CD4-positive, alpha-beta memory T cell (primary cell): Measurements from ENCODE around the gene CTBP2. TPM values are rescaled to one million over a fixed set of nuclear protein-coding genes. Genes with fewer than 3 reads are reported as not detected.

Experiments
- CTCF ChIA-PET: fragments of 350-600 bp; sonication (Branson Sonifier 250); formaldehyde crosslinking; loops from one replicate; lab custom pipeline; 2021; ENCODE audit warnings: inconsistent platforms; ENCODE audit not compliant: partially characterized antibody; lab: Charles Lee
- POLR2A ChIA-PET: fragments of 350-600 bp; sonication (Branson Sonifier 250); formaldehyde crosslinking; loops from one replicate; lab custom pipeline; 2021; ENCODE audit not compliant: partially characterized antibody; lab: Charles Lee
- DNase-seq, 5 donors: peaks; one replicate each; pipeline versions ENCODE4 v3.0.0 to v3.0.0-alpha.2; 2020 to 2022; ENCODE audit warnings: mixed read lengths in 1 of 5
- H3K27ac ChIP-seq: one replicate; pipeline ENCODE4 v1.7.0; 2013; ENCODE audit warnings: low read depth, low read length
- H3K27me3 ChIP-seq: 2 replicates; pipeline ENCODE4 v1.7.0; 2013; ENCODE audit warnings: mild to moderate bottlenecking, low read length, moderate library complexity; ENCODE audit not compliant: insufficient read depth
- H3K36me3 ChIP-seq: 2 replicates; pipeline ENCODE4 v1.7.0; 2013; ENCODE audit warnings: mild to moderate bottlenecking, low read length, moderate library complexity; ENCODE audit not compliant: insufficient read depth
- H3K4me1 ChIP-seq: 2 replicates; pipeline ENCODE4 v1.7.0; 2013; ENCODE audit warnings: mild to moderate bottlenecking, low read length, moderate library complexity; ENCODE audit not compliant: insufficient read depth
- H3K4me3 ChIP-seq, 2 donors: one replicate each; pipeline ENCODE4 v1.7.0; 2013; ENCODE audit warnings: low read length in 2 of 2, mild to moderate bottlenecking in 1 of 2
- H3K9me3 ChIP-seq, 2 donors: one replicate each; pipeline ENCODE4 v1.7.0; 2013; ENCODE audit warnings: low read length in 2 of 2, control low read depth in 1 of 2; ENCODE audit not compliant: control insufficient read depth in 1 of 2
- H3K27ac Mint-ChIP-seq, 7 donors: one replicate each; pipeline ENCODE4 v1.8.0; 2020 to 2021; ENCODE audit warnings: mixed read lengths in 7 of 7, mild to moderate bottlenecking in 6 of 7, inconsistent platforms in 3 of 7, moderate library complexity in 3 of 7
- H3K27me3 Mint-ChIP-seq, 2 donors: one replicate each; pipeline ENCODE4 v1.8.0; 2020 to 2021; ENCODE audit warnings: mixed read lengths in 2 of 2
- H3K36me3 Mint-ChIP-seq, 2 donors: one replicate each; pipeline ENCODE4 v1.8.0; 2020 to 2021; ENCODE audit warnings: mixed read lengths in 2 of 2, inconsistent platforms in 1 of 2, mild to moderate bottlenecking in 1 of 2
- H3K4me1 Mint-ChIP-seq, 4 donors: one replicate each; pipeline ENCODE4 v1.8.0; 2020 to 2021; ENCODE audit warnings: mixed read lengths in 4 of 4, mild to moderate bottlenecking in 1 of 4
- H3K4me3 Mint-ChIP-seq, 8 donors: one replicate each; pipeline ENCODE4 v1.8.0; 2020 to 2021; ENCODE audit warnings: mixed read lengths in 8 of 8, mild to moderate bottlenecking in 7 of 8, moderate library complexity in 6 of 8, inconsistent platforms in 3 of 8
- H3K9me3 Mint-ChIP-seq, 8 donors: one replicate each; pipeline ENCODE4 v1.8.0; 2020 to 2021; ENCODE audit warnings: mixed read lengths in 8 of 8, mild to moderate bottlenecking in 5 of 8, inconsistent platforms in 3 of 8, moderate library complexity in 1 of 8
- intact Hi-C: fragments of 100-400 bp; cut with micrococcal nuclease; formaldehyde crosslinking; loops from one replicate; pipeline ENCODE4 v1.15.1; 2023
- polyA plus RNA-seq, 2 donors: library from polyadenylated mRNA; unstranded; fragments of 300-500 nt; fragmentation: Illumina TruSeq; gene quantifications; one replicate each; pipeline ENCODE4 v1.2.3, GENCODE V29; 2021
- total RNA-seq, 2 experiments: library from RNA; stranded (reverse); gene quantifications; one replicate each; pipeline ENCODE4 v1.2.3, GENCODE V29; 2021

Gene CTBP2
- total and polyA plus RNA-seq, 4 experiments from 2014 or later: 0.16 to 0.97 (median 0.61) TPM; not detected in 1

GRCh38 chr10:125032474-125033020 is 127.8 kb downstream of the CTBP2 start:
- Histone ChIP-seq H3K4me3 (no peak overlapping the region), H3K9me3 (no peaks in the 10 kb centered on the region), H3K27ac (no peak overlapping the region), H3K4me1 (no peaks in the 10 kb centered on the region), H3K27me3 (no peaks in the 10 kb centered on the region), H3K36me3 (no peaks in the 10 kb centered on the region)
- Mint-ChIP-seq H3K27ac (no peak overlapping the region), H3K4me3 (no peak overlapping the region), H3K27me3 (peaks cover 2 to 5% of the 10 kb centered on the region in 2 donors), H3K9me3 (no peaks in the 10 kb centered on the region), H3K4me1 (peaks cover 0 to 2% (median 0%) of the 10 kb centered on the region in 4 donors), H3K36me3 (no peaks in the 10 kb centered on the region)
- intact Hi-C loops: no loop called here
- ChIA-PET CTCF (no interaction called here), POLR2A (no interaction called here)
- no peak for DNase-seq

DNA sequence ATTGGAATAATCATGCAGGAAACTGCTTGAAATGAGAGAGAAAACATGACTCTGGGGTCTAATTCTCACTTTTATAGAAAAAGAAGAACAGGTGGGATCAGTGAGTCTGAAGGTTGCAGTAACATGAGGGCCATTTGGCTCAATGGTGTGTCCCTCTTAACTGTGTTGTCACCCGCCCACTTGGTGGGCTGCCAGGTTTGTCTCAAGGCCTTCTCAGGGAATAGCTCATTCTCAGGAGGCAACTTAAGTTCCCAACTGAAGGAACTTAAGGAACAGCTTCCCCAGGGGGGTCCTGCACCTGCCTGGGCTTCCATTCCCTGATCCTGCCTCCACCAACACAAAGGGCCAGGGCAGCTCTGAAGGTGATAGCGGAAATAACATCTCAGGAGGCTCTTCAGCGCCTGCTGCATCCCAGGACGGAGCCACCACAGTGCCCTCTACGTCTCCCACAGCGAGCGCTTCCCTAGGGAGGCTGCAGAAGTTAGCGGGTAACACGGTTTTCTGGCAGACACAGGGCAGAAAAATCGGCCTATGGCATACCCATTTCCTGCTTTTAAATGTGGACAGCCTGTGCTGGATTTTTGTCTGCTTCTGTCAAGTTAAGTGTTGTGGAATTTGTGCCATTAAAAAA is 129.7 kb downstream of the CTBP2 start:
- no peak for DNase-seq
- intact Hi-C loops: no loop called here
- no peak overlapping the region for H3K27ac ChIP-seq
- H3K4me1 ChIP-seq: no peaks in the 10 kb centered on the region
- Mint-ChIP-seq H3K4me1 (peaks cover 0 to 2% (median 0%) of the 10 kb centered on the region in 4 donors), H3K27ac (no peak overlapping the region), H3K9me3 (no peaks in the 10 kb centered on the region), H3K36me3 (no peaks in the 10 kb centered on the region), H3K27me3 (peaks cover 2% of the 10 kb centered on the region in 2 donors), H3K4me3 (no peak overlapping the region)
- H3K36me3 ChIP-seq: no peaks in the 10 kb centered on the region
- CTCF ChIA-PET: no interaction called here
- POLR2A ChIA-PET: no interaction called here
- H3K27me3 ChIP-seq: no peaks in the 10 kb centered on the region
- no peaks in the 10 kb centered on the region for H3K9me3 ChIP-seq
- no peak overlapping the region for H3K4me3 ChIP-seq

DNA sequence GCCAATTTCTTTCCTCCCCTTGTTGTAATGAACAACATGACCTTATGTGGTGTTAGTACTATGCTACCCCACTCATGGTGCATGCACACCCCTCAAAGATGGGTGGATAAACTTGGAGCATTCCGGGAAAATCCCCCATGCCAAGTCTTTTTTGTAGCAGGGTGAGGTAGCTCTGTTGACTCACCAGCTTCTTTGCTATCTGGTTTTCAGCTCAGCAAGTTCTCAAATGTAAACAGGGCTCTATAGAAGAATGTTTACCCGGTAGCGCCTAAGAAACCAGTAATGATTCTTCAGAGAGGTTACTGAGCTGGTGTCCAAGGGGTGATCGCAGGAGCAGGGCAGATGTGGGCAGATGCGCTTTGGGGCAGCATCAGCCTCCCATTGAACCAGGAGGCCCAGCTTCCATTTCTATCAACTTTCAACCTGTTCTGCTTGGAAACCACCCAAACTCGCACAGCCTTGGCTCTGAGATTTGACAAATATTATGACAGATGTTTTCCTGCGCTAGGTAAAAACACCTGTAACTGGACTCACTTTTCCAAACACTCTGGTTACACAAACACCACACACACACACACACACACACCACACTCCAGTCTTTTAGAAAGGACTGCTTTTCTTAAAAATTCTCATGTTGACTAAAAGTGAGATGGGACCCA is 130.7 kb downstream of the CTBP2 start:
- Histone ChIP-seq H3K36me3 (no peaks in the 10 kb centered on the region), H3K4me1 (no peaks in the 10 kb centered on the region), H3K27ac (no peak overlapping the region), H3K27me3 (no peaks in the 10 kb centered on the region), H3K9me3 (no peaks in the 10 kb centered on the region), H3K4me3 (no peak overlapping the region)
- intact Hi-C loops: no loop called here
- Mint-ChIP-seq H3K27ac (no peak overlapping the region), H3K4me3 (no peak overlapping the region), H3K27me3 (peaks cover 2 to 5% of the 10 kb centered on the region in 2 donors), H3K4me1 (peaks cover 0 to 2% (median 0%) of the 10 kb centered on the region in 4 donors), H3K36me3 (no peaks in the 10 kb centered on the region), H3K9me3 (no peaks in the 10 kb centered on the region)
- ChIA-PET POLR2A (no interaction called here), CTCF (no interaction called here)
- no peak for DNase-seq

- H3K9me3 Mint-ChIP-seq: no peaks in the 10 kb centered on the region
- ChIA-PET CTCF (no interaction called here), POLR2A (no interaction called here)
- H3K36me3 ChIP-seq: no peaks in the 10 kb centered on the region
- H3K27me3 Mint-ChIP-seq: peaks cover 3 to 5% of the 10 kb centered on the region in 2 donors
- H3K4me1 ChIP-seq: no peaks in the 10 kb centered on the region
- no peak overlapping the region for H3K4me3 Mint-ChIP-seq
- peaks cover 0 to 2% (median 0%) of the 10 kb centered on the region in 4 donors for H3K4me1 Mint-ChIP-seq
- H3K27ac ChIP-seq: no peak overlapping the region
- DNase-seq: no peak
- H3K27me3 ChIP-seq: no peaks in the 10 kb centered on the region
- intact Hi-C loops: no loop called here
- no peak overlapping the region for H3K4me3 ChIP-seq
- no peak overlapping the region for H3K27ac Mint-ChIP-seq
- no peaks in the 10 kb centered on the region for H3K36me3 Mint-ChIP-seq
- no peaks in the 10 kb centered on the region for H3K9me3 ChIP-seq
Measured at GRCh38 chr10:125027871-125028869, 132.2 kb downstream of the CTBP2 start.

DNA sequence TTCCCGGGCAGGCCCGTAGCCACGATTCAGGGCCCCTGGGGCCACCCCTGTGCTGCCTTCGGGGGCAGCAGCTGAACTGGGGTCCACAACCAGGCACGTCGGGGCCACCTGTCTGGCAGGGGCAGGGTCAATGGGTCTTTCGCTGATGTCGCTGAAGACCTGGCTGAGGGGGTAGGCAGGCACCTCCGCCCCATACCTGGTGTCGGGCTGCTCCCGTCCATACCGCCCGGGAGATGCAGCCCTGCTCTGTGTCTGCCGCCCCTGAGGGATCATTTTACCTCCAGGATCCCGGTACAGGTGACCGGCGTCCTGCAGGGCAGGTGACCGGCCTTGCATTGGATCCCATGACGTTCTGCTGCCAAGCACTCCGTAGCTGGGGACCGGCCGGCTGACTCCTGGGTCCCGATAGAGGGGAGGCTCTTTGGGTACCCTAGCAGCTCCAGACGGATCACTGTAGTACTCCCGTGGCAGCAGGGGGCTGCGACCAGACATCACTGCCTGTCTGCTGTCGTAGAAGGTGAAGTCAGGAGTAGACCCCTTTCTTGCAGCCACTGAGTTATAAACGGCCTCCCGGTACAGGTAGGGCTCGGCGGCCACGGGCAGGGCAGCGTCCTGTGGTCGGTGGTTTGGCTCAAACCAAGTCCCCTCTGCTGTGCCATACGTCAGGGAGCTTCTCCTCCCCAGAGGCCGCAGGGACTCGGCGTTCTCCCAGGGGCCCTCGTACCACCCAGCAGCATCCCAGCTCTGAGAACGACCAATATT is 133.2 kb downstream of the CTBP2 start:
- Mint-ChIP-seq H3K27me3 (peaks cover 4 to 7% of the 10 kb centered on the region in 2 donors), H3K36me3 (no peaks in the 10 kb centered on the region), H3K9me3 (no peaks in the 10 kb centered on the region), H3K4me3 (no peak overlapping the region), H3K27ac (no peak overlapping the region), H3K4me1 (peaks cover 0 to 3% (median 0%) of the 10 kb centered on the region in 4 donors)
- intact Hi-C loops: no loop called here
- no peak for DNase-seq
- Histone ChIP-seq H3K27me3 (no peaks in the 10 kb centered on the region), H3K9me3 (no peaks in the 10 kb centered on the region), H3K4me3 (no peak overlapping the region), H3K27ac (no peak overlapping the region), H3K4me1 (no peaks in the 10 kb centered on the region), H3K36me3 (no peaks in the 10 kb centered on the region)
- CTCF ChIA-PET: no interaction called here
- POLR2A ChIA-PET: no interaction called here

DNA sequence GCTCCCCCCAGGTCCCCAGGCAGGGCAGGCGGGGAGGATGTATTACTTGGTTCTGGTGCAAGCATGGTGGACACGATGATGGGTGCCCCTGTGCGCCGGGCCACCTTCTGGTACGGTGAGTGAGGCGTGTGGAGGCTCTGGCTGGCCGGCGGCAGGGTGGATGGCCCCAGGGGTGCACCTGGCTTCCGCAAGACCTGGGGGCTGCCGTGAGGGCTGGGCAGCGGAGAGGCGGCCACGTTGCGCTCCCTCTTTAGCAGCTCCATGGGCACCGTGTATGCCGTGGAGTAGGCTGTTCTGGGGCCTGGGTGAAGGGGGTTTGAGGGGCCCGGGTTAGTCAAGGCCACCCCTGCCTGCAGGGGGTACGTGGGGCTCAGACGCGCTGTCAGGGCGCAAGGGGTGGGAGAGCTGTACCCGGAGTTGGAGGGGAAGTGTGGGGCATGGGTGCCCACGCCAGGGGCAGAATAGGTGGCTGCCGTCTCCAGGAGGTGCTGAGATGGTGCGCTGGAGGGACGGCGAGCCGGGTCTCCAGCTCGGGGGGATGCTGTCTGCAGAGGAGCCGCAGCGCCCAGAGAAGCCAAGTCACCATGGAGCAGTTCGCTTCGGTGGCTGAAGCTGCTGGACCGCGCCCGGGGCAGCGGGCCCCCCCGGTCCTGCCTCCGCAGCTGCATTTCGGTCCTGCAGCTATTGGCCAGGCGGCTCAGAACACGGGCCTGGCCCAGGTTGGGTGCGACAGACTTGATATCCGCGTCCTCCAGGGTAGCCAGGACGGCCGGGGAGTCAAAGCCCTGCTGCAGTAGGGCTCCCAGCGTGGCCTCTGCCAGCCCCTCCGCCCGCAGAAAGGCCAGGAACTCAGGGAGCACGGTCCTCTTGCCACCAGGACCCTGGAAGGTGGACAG is 134.1 kb downstream of the CTBP2 start:
- ChIA-PET POLR2A (no interaction called here), CTCF (no interaction called here)
- intact Hi-C loops: no loop called here
- Histone ChIP-seq H3K9me3 (no peaks in the 10 kb centered on the region), H3K27me3 (no peaks in the 10 kb centered on the region), H3K27ac (no peak overlapping the region), H3K4me1 (no peaks in the 10 kb centered on the region), H3K4me3 (no peak overlapping the region), H3K36me3 (no peaks in the 10 kb centered on the region)
- no peaks in the 10 kb centered on the region for H3K36me3 Mint-ChIP-seq
- H3K9me3 Mint-ChIP-seq: no peaks in the 10 kb centered on the region
- DNase-seq: no peak
- no peak overlapping the region for H3K4me3 Mint-ChIP-seq
- H3K27me3 Mint-ChIP-seq: peaks cover 6 to 8% of the 10 kb centered on the region in 2 donors
- peaks cover 0 to 3% (median 0%) of the 10 kb centered on the region in 4 donors for H3K4me1 Mint-ChIP-seq
- H3K27ac Mint-ChIP-seq: no peak overlapping the region
